H1 (cell line): ENCODE results near the gene SSC5D. TPM values are rescaled to one million over a fixed set of nuclear protein-coding genes. Genes with fewer than 3 reads are reported as not detected.

ENCODE experiments used
- BRCA1 ChIP-seq: IDR thresholded peaks from 2 replicates; pipeline ENCODE4 v1.6.1; 2012; ENCODE audit warnings: low read depth, low read length, improper control_type of control experiment
- HDAC6 ChIP-seq: IDR thresholded peaks from one replicate; pipeline ENCODE4 v1.7.1; 2012; ENCODE audit warnings: low read depth, mild to moderate bottlenecking, inconsistent platforms, low read length, moderate library complexity
- PHF8 ChIP-seq: fragments of 200-600 bp; sonication (generic); conservative IDR thresholded peaks from 2 replicates; pipeline ENCODE4 v1.7.1; 2012; ENCODE audit warnings: low read depth, mild to moderate bottlenecking, inconsistent platforms, low read length, moderate library complexity
- SAP30 ChIP-seq: fragments of 300-600 bp; sonication (generic); IDR thresholded peaks from 2 replicates; pipeline ENCODE4 v1.7.1; 2012; ENCODE audit warnings: low read length, moderate library complexity, mild to moderate bottlenecking, inconsistent platforms; ENCODE audit not compliant: insufficient read depth, insufficient replicate concordance
- SIN3A ChIP-seq, 2 experiments: IDR thresholded peaks in 1 of 2; conservative IDR thresholded peaks in 1 of 2; 2 replicates each; pipeline ENCODE4 v1.6.1; 2011 to 2012; ENCODE audit warnings: low read length in 2 of 2, improper control_type of control experiment in 1 of 2, low read depth in 1 of 2, mild to moderate bottlenecking in 1 of 2
- TBP ChIP-seq: IDR thresholded peaks from 2 replicates; pipeline ENCODE4 v1.6.1; 2011; ENCODE audit warnings: low read depth, low read length, improper control_type of control experiment
- YY1 ChIP-seq: IDR thresholded peaks from 2 replicates; pipeline ENCODE4 v1.6.1; 2011; ENCODE audit warnings: low read depth, mild to moderate bottlenecking, low read length
- polyA plus RNA-seq, 7 experiments: library from polyadenylated mRNA; depleted of rRNA in 3 of 7; stranded (reverse) in 5 of 7; unstranded in 2 of 7; fragments of >200 nt in 5 of 7; fragments of 200-250 nt in 2 of 7; gene quantifications; 1 replicate in 5 of 7; 2 replicates in 1 of 7; 4 replicates in 1 of 7; pipeline versions ENCODE4 v1.2.1 to v1.2.3, GENCODE V29; 2011 to 2013; ENCODE audit warnings: missing spikeins in 2 of 7, mixed read lengths in 2 of 7
- total RNA-seq: library from RNA; stranded (reverse); fragmentation: NEBNext Ultra II Directional; extraction: Animal tissue kit (Norgen Biotek cat#: 25700); gene quantifications from 2 replicates; pipeline ENCODE4 v1.2.1, GENCODE V29; 2021
- TF ChIP-seq, protein P1 (sequence below): IDR thresholded peaks from 2 replicates; pipeline ENCODE4 v1.6.1; 2012; ENCODE audit warnings: low read length, inconsistent platforms

The SSC5D gene
- total and polyA plus RNA-seq, 2 of the 8 experiments (the other 6 are each of a cell fraction or from before 2014, with no cell fraction given) = 0.39 to 1.7 TPM

DNA sequence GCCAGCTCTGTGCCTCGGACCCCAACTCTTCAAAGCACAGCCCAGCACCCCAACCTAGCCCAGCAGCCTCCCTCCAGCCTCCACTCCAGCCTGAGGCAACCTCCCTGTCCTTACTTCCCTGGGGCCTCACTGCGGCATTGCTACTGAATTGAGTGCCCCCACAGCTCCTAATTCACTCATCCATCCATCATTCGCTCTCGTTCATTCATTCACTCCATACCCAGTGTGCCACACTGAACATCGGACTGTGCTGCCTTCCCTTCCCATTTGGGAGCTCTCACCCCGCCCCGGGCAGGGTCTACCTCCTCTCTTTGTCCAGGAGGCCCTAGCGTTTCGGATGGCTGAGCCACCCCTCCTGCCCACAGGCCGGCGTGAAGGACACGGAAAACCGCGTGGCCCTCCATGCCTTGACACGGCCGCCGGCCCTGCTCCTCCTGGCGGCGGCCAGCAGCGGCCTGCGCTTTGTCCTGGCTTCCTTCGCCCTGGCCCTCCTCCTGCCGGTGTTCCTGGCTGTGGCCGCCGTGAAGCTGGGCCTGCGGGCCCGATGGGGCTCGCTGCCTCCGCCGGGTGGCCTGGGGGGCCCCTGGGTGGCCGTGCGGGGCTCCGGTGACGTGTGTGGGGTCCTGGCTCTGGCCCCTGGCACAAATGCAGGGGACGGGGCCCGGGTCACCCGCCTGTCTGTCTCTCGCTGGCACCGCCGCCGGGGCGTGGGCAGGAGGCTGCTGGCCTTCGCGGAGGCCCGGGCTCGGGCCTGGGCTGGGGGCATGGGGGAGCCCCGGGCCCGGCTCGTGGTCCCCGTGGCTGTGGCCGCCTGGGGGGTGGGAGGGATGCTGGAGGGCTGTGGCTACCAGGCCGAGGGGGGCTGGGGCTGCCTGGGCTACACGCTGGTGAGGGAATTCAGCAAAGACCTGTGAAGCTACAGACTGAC, 1.9 kb upstream of the SSC5D start (continued):
- TF ChIP-seq SAP30 (no peak), BRCA1 (no peak), TBP (no peak), YY1 (no peak), SIN3A (conservative IDR thresholded peaks at IDR 0.05 in 1 of 2, IDR thresholded peaks at IDR 0.05 in 1 of 2; ENCODE audit: low read depth in 1 of 2, low read length in 2 of 2) (no peak), HDAC6 (no peak), PHF8 (no peak)
- TF ChIP-seq, protein P1, sequence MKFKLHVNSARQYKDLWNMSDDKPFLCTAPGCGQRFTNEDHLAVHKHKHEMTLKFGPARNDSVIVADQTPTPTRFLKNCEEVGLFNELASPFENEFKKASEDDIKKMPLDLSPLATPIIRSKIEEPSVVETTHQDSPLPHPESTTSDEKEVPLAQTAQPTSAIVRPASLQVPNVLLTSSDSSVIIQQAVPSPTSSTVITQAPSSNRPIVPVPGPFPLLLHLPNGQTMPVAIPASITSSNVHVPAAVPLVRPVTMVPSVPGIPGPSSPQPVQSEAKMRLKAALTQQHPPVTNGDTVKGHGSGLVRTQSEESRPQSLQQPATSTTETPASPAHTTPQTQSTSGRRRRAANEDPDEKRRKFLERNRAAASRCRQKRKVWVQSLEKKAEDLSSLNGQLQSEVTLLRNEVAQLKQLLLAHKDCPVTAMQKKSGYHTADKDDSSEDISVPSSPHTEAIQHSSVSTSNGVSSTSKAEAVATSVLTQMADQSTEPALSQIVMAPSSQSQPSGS = no peak
- TF ChIP-seq, all 59 proteins: peak for 0
